ENCODE results near the gene DAZ3.
"Not testable (repeated sequence)": the region's sequence is repeated elsewhere in the genome, so short reads cannot be mapped to it uniquely, and the experiment has no call there.

DAZ3 gene, protein sequence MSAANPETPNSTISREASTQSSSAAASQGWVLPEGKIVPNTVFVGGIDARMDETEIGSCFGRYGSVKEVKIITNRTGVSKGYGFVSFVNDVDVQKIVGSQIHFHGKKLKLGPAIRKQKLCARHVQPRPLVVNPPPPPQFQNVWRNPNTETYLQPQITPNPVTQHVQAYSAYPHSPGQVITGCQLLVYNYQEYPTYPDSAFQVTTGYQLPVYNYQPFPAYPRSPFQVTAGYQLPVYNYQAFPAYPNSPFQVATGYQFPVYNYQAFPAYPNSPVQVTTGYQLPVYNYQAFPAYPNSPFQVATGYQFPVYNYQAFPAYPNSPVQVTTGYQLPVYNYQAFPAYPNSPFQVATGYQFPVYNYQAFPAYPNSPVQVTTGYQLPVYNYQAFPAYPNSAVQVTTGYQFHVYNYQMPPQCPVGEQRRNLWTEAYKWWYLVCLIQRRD

GRCh38 chrY:24813293-24813692 is at the start of gene DAZ3:
Gene DAZ3 (minus strand): TSS chrY:24813393. CDS start chrY:24813185, 208 bp downstream.
- not testable (repeated sequence) for H3K27me3 ChIP-seq (ENCODE audit: control insufficient read depth in 1 of 2, insufficient read depth in 2 of 2, low read length in 2 of 2); H3K9me3 ChIP-seq (ENCODE audit: control insufficient read depth in 2 of 2, low read length in 2 of 2); H3K27ac ChIP-seq (ENCODE audit: low read length); H3K4me1 ChIP-seq (ENCODE audit: control insufficient read depth, insufficient read depth, low read length); H3K4me3 ChIP-seq (ENCODE audit: low read length in 2 of 2); H3K36me3 ChIP-seq (ENCODE audit: control insufficient read depth in 2 of 2, insufficient read depth in 2 of 2, low read length in 2 of 2); H3K9ac ChIP-seq (ENCODE audit: low read length in 2 of 2)

DNA sequence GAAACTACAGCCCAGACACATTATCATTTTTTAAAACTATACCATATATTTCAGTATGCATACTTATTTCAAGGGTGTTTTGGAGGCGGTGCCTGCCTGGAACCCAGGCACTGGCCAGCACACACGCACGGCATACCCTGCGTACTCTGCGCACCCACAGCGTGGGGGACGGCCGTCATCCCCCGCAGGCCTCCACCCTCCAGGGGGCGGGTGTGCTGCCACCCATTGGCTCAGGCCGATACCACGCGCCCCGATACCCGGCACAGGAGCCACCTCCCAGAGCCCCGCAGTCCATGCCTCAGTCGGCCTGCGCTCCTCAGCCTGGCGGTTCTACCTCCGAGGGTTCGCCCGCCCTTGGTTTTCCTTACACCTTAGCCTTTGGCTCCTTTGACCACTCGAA is 20.4 kb upstream of the DAZ3 start, which contains the start of gene DAZ4:
Gene DAZ4, plus strand, starts transcription at position 301 of the 400 bp plus-strand sequence. CDS start 208 bp downstream, outside the sequence.
- H3K4me1 ChIP-seq (ENCODE audit: control insufficient read depth, insufficient read depth, low read length); H3K4me3 ChIP-seq (ENCODE audit: low read length in 2 of 2); H3K36me3 ChIP-seq (ENCODE audit: control insufficient read depth in 2 of 2, insufficient read depth in 2 of 2, low read length in 2 of 2); H3K27me3 ChIP-seq (ENCODE audit: control insufficient read depth in 1 of 2, insufficient read depth in 2 of 2, low read length in 2 of 2); H3K9ac ChIP-seq (ENCODE audit: low read length in 2 of 2); H3K9me3 ChIP-seq (ENCODE audit: control insufficient read depth in 2 of 2, low read length in 2 of 2); H3K27ac ChIP-seq (ENCODE audit: low read length): not testable (repeated sequence)

- H3K9ac ChIP-seq (ENCODE audit: low read length in 2 of 2); H3K27ac ChIP-seq (ENCODE audit: low read length); H3K4me1 ChIP-seq (ENCODE audit: control insufficient read depth, insufficient read depth, low read length); H3K27me3 ChIP-seq (ENCODE audit: control insufficient read depth in 1 of 2, insufficient read depth in 2 of 2, low read length in 2 of 2); H3K36me3 ChIP-seq (ENCODE audit: control insufficient read depth in 2 of 2, insufficient read depth in 2 of 2, low read length in 2 of 2); H3K9me3 ChIP-seq (ENCODE audit: control insufficient read depth in 2 of 2, low read length in 2 of 2); H3K4me3 ChIP-seq (ENCODE audit: low read length in 2 of 2): not testable (repeated sequence)
These were observed 11.9 kb upstream of the DAZ3 start for GRCh38 chrY:24825069-24825468.

DNA sequence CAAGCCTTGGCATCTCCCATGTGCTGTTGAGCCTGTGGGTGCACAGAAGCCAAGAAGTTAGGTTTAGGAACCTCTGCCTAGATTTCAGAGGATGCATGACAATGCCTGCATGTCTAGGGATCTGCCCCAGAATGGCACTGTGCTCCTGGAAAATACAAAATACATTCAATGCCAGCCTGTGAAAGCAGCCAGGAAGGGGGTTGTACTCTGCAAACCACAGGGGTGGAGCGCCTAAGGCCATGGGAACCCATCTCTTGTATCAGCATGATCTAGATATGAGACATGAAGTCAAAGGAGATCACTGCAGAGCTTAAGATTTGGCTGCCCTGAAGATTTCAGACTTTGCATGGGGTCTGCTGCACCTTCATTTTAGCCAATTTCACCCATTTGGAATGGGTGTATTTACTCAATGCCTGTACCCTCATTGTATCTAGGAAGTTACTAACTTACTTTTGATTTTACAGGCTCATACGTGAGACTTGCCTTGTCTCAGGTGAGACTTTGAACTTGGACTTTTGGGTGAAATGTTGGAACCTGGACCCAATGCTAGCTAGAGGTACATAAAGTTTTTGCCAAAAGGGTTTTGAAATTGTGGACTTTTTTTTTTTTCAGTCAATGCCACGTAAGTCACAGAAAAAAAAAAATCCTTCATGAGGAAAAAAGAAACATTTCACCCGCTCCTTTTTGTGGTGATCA is 11.1 kb upstream of the DAZ3 start:
- H3K4me1 ChIP-seq (ENCODE audit: control insufficient read depth, insufficient read depth, low read length); H3K27ac ChIP-seq (ENCODE audit: low read length); H3K9me3 ChIP-seq (ENCODE audit: control insufficient read depth in 2 of 2, low read length in 2 of 2); H3K36me3 ChIP-seq (ENCODE audit: control insufficient read depth in 2 of 2, insufficient read depth in 2 of 2, low read length in 2 of 2); H3K27me3 ChIP-seq (ENCODE audit: control insufficient read depth in 1 of 2, insufficient read depth in 2 of 2, low read length in 2 of 2); H3K4me3 ChIP-seq (ENCODE audit: low read length in 2 of 2); H3K9ac ChIP-seq (ENCODE audit: low read length in 2 of 2): not testable (repeated sequence)

- not testable (repeated sequence) for H3K4me1 ChIP-seq (ENCODE audit: control insufficient read depth, insufficient read depth, low read length); H3K36me3 ChIP-seq (ENCODE audit: control insufficient read depth in 2 of 2, insufficient read depth in 2 of 2, low read length in 2 of 2); H3K9me3 ChIP-seq (ENCODE audit: control insufficient read depth in 2 of 2, low read length in 2 of 2); H3K27ac ChIP-seq (ENCODE audit: low read length); H3K27me3 ChIP-seq (ENCODE audit: control insufficient read depth in 1 of 2, insufficient read depth in 2 of 2, low read length in 2 of 2); H3K9ac ChIP-seq (ENCODE audit: low read length in 2 of 2); H3K4me3 ChIP-seq (ENCODE audit: low read length in 2 of 2)
These were observed 8.6 kb upstream of the DAZ3 start for GRCh38 chrY:24821836-24822235.
